H1 (cell line): Measurements from ENCODE around the gene KCNMA1. TPM values are rescaled to one million over a fixed set of nuclear protein-coding genes. Genes with fewer than 3 reads are reported as not detected.

Experiments used
- CTCF ChIA-PET: fragments of 300-600 bp; sonication (Branson Sonifier 250); formaldehyde crosslinking; loops from one replicate; lab custom pipeline; 2021; ENCODE audit not compliant: partially characterized antibody; lab: Charles Lee
- POLR2A ChIA-PET: fragments of 300-600 bp; sonication (Branson Sonifier 250); formaldehyde crosslinking; loops from one replicate; lab custom pipeline; 2021; ENCODE audit warnings: inconsistent platforms; ENCODE audit not compliant: partially characterized antibody; lab: Charles Lee
- DNase-seq, 2 experiments: peaks; one replicate each; pipeline versions ENCODE4 v3.0.0 to v3.0.0-alpha.2; 2010 to 2022; ENCODE audit warnings: low spot score in 2 of 2, low read depth in 1 of 2, mixed read lengths in 1 of 2
- FAIRE-seq: peaks from 2 replicates; lab custom pipeline; 2011; peaks lifted over from hg19 to GRCh38; lab: Jason Lieb, UNC
- H2AFZ ChIP-seq: 2 replicates; pipeline ENCODE4 v1.8.1; 2012; ENCODE audit warnings: low read length, inconsistent platforms
- H2AK5ac ChIP-seq: 2 replicates; pipeline ENCODE4 v1.6.1; 2013; ENCODE audit warnings: low read depth, low read length
- H2BK120ac ChIP-seq: replicated peaks from 2 replicates; pipeline ENCODE3; 2013; ENCODE audit warnings: low read depth, low read length, inconsistent platforms
- H2BK12ac ChIP-seq: 2 replicates; pipeline ENCODE4 v1.6.1; 2013; ENCODE audit warnings: low read depth, low read length
- H2BK15ac ChIP-seq: 2 replicates; pipeline ENCODE4 v1.6.1; 2013; ENCODE audit warnings: low read length
- H2BK20ac ChIP-seq: 2 replicates; pipeline ENCODE4 v1.6.1; 2013; ENCODE audit warnings: low read length
- H2BK5ac ChIP-seq: 2 replicates; pipeline ENCODE4 v1.6.1; 2013; ENCODE audit warnings: low read depth, low read length
- H3K14ac ChIP-seq: 2 replicates; pipeline ENCODE4 v1.6.1; 2013; ENCODE audit warnings: inconsistent platforms; ENCODE audit not compliant: insufficient read length
- H3K18ac ChIP-seq: 2 replicates; pipeline ENCODE4 v1.6.1; 2013; ENCODE audit warnings: low read length; ENCODE audit errors: extremely low read depth
- H3K23ac ChIP-seq: 2 replicates; pipeline ENCODE4 v1.6.1; 2013; ENCODE audit warnings: inconsistent platforms; ENCODE audit not compliant: insufficient read length
- H3K23me2 ChIP-seq: 2 replicates; pipeline ENCODE4 v1.6.1; 2013; ENCODE audit warnings: low read depth, low read length
- H3K27ac ChIP-seq: 2 replicates; pipeline ENCODE4 v1.6.1; 2011; ENCODE audit warnings: low read depth, low read length, inconsistent platforms
- H3K27me3 ChIP-seq, 4 experiments: replicated peaks in 1 of 4; 1 replicate in 1 of 4; 2 replicates in 3 of 4; pipeline versions ENCODE4 v1.6.1 to v1.8.1; 2011 to 2013; ENCODE audit warnings: low read length in 3 of 4, mild to moderate bottlenecking in 3 of 4, inconsistent platforms in 2 of 4, mixed read lengths in 2 of 4, moderate library complexity in 1 of 4; ENCODE audit not compliant: control insufficient read depth in 3 of 4, insufficient read depth in 3 of 4; ENCODE audit errors: extremely low read depth in 1 of 4
- H3K36me3 ChIP-seq, 4 experiments: 2 replicates each; pipeline versions ENCODE4 v1.6.1 to v1.8.1; 2011 to 2013; ENCODE audit warnings: mild to moderate bottlenecking in 4 of 4, low read length in 3 of 4, moderate library complexity in 2 of 4, control low read depth in 1 of 4, inconsistent platforms in 1 of 4; ENCODE audit not compliant: insufficient read depth in 4 of 4, control insufficient read depth in 2 of 4
- H3K4ac ChIP-seq: replicated peaks from 2 replicates; pipeline ENCODE3; 2013; ENCODE audit warnings: low read length, low read depth, mixed read lengths, inconsistent platforms; ENCODE audit not compliant: insufficient read length
- H3K4me1 ChIP-seq, 4 experiments: replicated peaks in 1 of 4; 1 replicate in 1 of 4; 2 replicates in 3 of 4; pipeline versions ENCODE4 v1.6.1 to v1.8.1; 2011 to 2013; ENCODE audit warnings: low read length in 3 of 4, inconsistent platforms in 2 of 4, mixed read lengths in 1 of 4; ENCODE audit not compliant: insufficient read depth in 4 of 4, control insufficient read depth in 3 of 4
- H3K4me2 ChIP-seq, 2 experiments: 2 replicates each; pipeline versions ENCODE4 v1.6.1 to v1.8.1; 2011 to 2013; ENCODE audit warnings: low read depth in 2 of 2, low read length in 2 of 2, control low read depth in 1 of 2, inconsistent platforms in 1 of 2, mild to moderate bottlenecking in 1 of 2; ENCODE audit not compliant: insufficient read depth in 1 of 2
- H3K4me3 ChIP-seq, 4 experiments: fragments of 200-600, 300-600 bp in 1 of 4; sonication (generic), shearing (Covaris generic), sonication (Bioruptor Twin) in 1 of 4; 2 replicates each; pipeline versions ENCODE4 v1.5.1 to v1.8.1; 2011 to 2016; ENCODE audit warnings: low read length in 4 of 4, low read depth in 3 of 4, control low read depth in 2 of 4, inconsistent platforms in 2 of 4, mild to moderate bottlenecking in 2 of 4, mixed read lengths in 1 of 4, moderate library complexity in 1 of 4; ENCODE audit not compliant: insufficient read depth in 2 of 4; ENCODE audit errors: extremely low read depth in 1 of 4
- H3K56ac ChIP-seq: replicated peaks from 2 replicates; pipeline ENCODE3; 2013; ENCODE audit warnings: low read depth, mild to moderate bottlenecking, mixed read lengths, low read length, inconsistent platforms; ENCODE audit not compliant: insufficient read length
- H3K79me1 ChIP-seq: 2 replicates; pipeline ENCODE4 v1.6.1; 2013; ENCODE audit warnings: low read depth, low read length, control low read depth
- H3K79me2 ChIP-seq, 2 experiments: 2 replicates each; pipeline versions ENCODE4 v1.6.1 to v1.8.1; 2012 to 2013; ENCODE audit warnings: low read length in 2 of 2, mild to moderate bottlenecking in 2 of 2, inconsistent platforms in 1 of 2; ENCODE audit not compliant: insufficient read depth in 2 of 2, control insufficient read depth in 1 of 2
- H3K9ac ChIP-seq, 4 experiments: replicated peaks in 1 of 4; 1 replicate in 1 of 4; 2 replicates in 3 of 4; pipeline versions ENCODE4 v1.6.1 to v1.8.1; 2011 to 2013; ENCODE audit warnings: low read depth in 3 of 4, low read length in 3 of 4, control low read depth in 2 of 4, mild to moderate bottlenecking in 2 of 4, moderate library complexity in 2 of 4, inconsistent platforms in 1 of 4; ENCODE audit errors: extremely low read depth in 1 of 4
- H3K9me3 ChIP-seq, 2 experiments: 2 replicates each; pipeline versions ENCODE4 v1.6.1 to v1.8.1; 2012 to 2013; ENCODE audit warnings: mild to moderate bottlenecking in 2 of 2, moderate library complexity in 2 of 2, control low read depth in 1 of 2, inconsistent platforms in 1 of 2, low read depth in 1 of 2, low read length in 1 of 2, mixed read lengths in 1 of 2; ENCODE audit not compliant: insufficient read depth in 2 of 2
- H4K20me1 ChIP-seq, 2 experiments: replicated peaks in 1 of 2; 2 replicates each; pipeline versions ENCODE3 to v1.8.1; 2011 to 2013; ENCODE audit warnings: inconsistent platforms in 2 of 2, low read length in 2 of 2, mild to moderate bottlenecking in 1 of 2; ENCODE audit not compliant: insufficient read depth in 2 of 2, control insufficient read depth in 1 of 2
- H4K5ac ChIP-seq: 2 replicates; pipeline ENCODE4 v1.6.1; 2013; ENCODE audit warnings: low read length, low read depth, mixed read lengths, inconsistent platforms; ENCODE audit not compliant: insufficient read length
- H4K8ac ChIP-seq: 2 replicates; pipeline ENCODE4 v1.8.0; 2013; ENCODE audit warnings: mild to moderate bottlenecking, moderate library complexity, low read length, inconsistent platforms; ENCODE audit not compliant: insufficient read depth; ENCODE audit errors: extremely low read depth
- H4K91ac ChIP-seq: replicated peaks from 2 replicates; pipeline ENCODE3; 2013; ENCODE audit warnings: low read length, mixed read lengths, inconsistent platforms; ENCODE audit not compliant: insufficient read length
- ASH2L ChIP-seq: fragments of 200-600, 300-600 bp; sonication (generic); IDR thresholded peaks from one replicate; pipeline ENCODE4 v1.7.1; 2017; ENCODE audit warnings: low read length
- KDM1A ChIP-seq: fragments of 200-600, 300-600 bp; sonication (generic); IDR thresholded peaks from 2 replicates; pipeline ENCODE4 v1.7.1; 2016; ENCODE audit warnings: mild to moderate bottlenecking, low read length, borderline replicate concordance
- PHF8 ChIP-seq: fragments of 200-600 bp; sonication (generic); conservative IDR thresholded peaks from 2 replicates; pipeline ENCODE4 v1.7.1; 2012; ENCODE audit warnings: low read depth, mild to moderate bottlenecking, inconsistent platforms, low read length, moderate library complexity
- POLR2AphosphoS5 ChIP-seq: IDR thresholded peaks from 2 replicates; pipeline ENCODE4 v1.6.1; 2011; ENCODE audit warnings: low read depth, low read length
- RBBP5 ChIP-seq: IDR thresholded peaks from 2 replicates; pipeline ENCODE4 v1.7.1; 2012; ENCODE audit warnings: low read depth, mild to moderate bottlenecking, inconsistent platforms, low read length, moderate library complexity, borderline replicate concordance
- SIRT6 ChIP-seq: IDR thresholded peaks from one replicate; pipeline ENCODE4 v1.7.1; 2012; ENCODE audit warnings: low read length, inconsistent platforms
- SP2 ChIP-seq: IDR thresholded peaks from 2 replicates; pipeline ENCODE4 v1.6.1; 2012; ENCODE audit warnings: mild to moderate bottlenecking, low read length, inconsistent platforms
- SRF ChIP-seq: IDR thresholded peaks from 2 replicates; pipeline ENCODE4 v1.6.1; 2011; ENCODE audit warnings: mild to moderate bottlenecking, low read depth, low read length, moderate library complexity
- TAF7 ChIP-seq: optimal IDR thresholded peaks from 2 replicates; pipeline ENCODE3; 2011; ENCODE audit warnings: low read depth, mild to moderate bottlenecking, inconsistent platforms, low read length, moderate library complexity, borderline replicate concordance
- TCF12 ChIP-seq: IDR thresholded peaks from 2 replicates; pipeline ENCODE4 v1.6.1; 2011; ENCODE audit warnings: low read depth, mild to moderate bottlenecking, low read length
- YY1 ChIP-seq: IDR thresholded peaks from 2 replicates; pipeline ENCODE4 v1.6.1; 2011; ENCODE audit warnings: low read depth, mild to moderate bottlenecking, low read length
- ZNF274 ChIP-seq: IDR thresholded peaks from 2 replicates; pipeline ENCODE4 v1.7.0; 2012; ENCODE audit warnings: low read length, borderline replicate concordance; ENCODE audit errors: extremely low read depth
- polyA plus RNA-seq, 7 experiments: library from polyadenylated mRNA; depleted of rRNA in 3 of 7; stranded (reverse) in 5 of 7; unstranded in 2 of 7; fragments of >200 nt in 5 of 7; fragments of 200-250 nt in 2 of 7; gene quantifications; 1 replicate in 5 of 7; 2 replicates in 1 of 7; 4 replicates in 1 of 7; pipeline versions ENCODE4 v1.2.1 to v1.2.3, GENCODE V29; 2011 to 2013; ENCODE audit warnings: missing spikeins in 2 of 7, mixed read lengths in 2 of 7
- total RNA-seq: library from RNA; stranded (reverse); fragmentation: NEBNext Ultra II Directional; extraction: Animal tissue kit (Norgen Biotek cat#: 25700); gene quantifications from 2 replicates; pipeline ENCODE4 v1.2.1, GENCODE V29; 2021

The KCNMA1 gene
- total and polyA plus RNA-seq, 2 of the 8 experiments (the other 6 are each of a cell fraction or from before 2014, with no cell fraction given): 10.2 to 11.1 TPM

DNA sequence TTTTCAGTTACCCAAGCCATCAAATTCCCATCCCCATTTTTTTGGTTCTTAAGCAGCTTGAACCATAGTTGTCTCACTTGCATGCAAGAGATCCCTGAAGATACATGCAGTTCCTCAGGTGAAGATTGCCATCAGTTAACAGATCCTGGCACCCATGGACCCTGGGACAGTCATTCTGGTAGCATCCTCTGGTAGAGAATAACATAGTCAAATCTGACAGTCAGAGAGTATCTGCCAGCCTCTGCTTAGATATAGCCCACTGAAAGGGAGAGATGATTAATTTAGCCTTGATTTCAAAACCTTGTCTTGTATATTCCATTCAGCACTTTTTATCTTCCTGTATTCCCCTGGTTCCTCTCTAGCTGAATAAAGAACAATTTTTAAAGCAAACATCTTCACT is 280.4 kb downstream of the KCNMA1 start:
- no peak overlapping the region for H2AFZ ChIP-seq
- no peak overlapping the region for H4K5ac ChIP-seq
- H3K9me3 ChIP-seq: no peaks in the 10 kb centered on the region; a peak in 1 of 4 replicates
- H2BK120ac ChIP-seq: no peak overlapping the region
- H3K23ac ChIP-seq: no peak overlapping the region
- H3K56ac ChIP-seq: no peak overlapping the region
- FAIRE-seq: no peak
- no peak overlapping the region for H3K27ac ChIP-seq
- ChIA-PET CTCF (interaction anchor here (1.1 to 2.2 kb wide), 5 partner anchors 16 to 287 kb away, joined by 3 to 6 read pairs (median 3); no protein-coding TSS in a partner anchor), POLR2A (no interaction called here)
- TF ChIP-seq TAF7 (no peak), SP2 (no peak), ASH2L (no peak), SRF (no peak), RBBP5 (no peak), POLR2AphosphoS5 (no peak), YY1 (no peak), ZNF274 (no peak), SIRT6 (no peak), PHF8 (no peak), TCF12 (no peak), KDM1A (no peak)
- H2BK20ac ChIP-seq: no peak overlapping the region
- H3K4me3 ChIP-seq: no peak overlapping the region
- H3K4me2 ChIP-seq: no peak overlapping the region
- no peak overlapping the region for H4K8ac ChIP-seq
- H3K79me2 ChIP-seq: no peaks in the 10 kb centered on the region
- no peak overlapping the region for H3K18ac ChIP-seq
- H3K9ac ChIP-seq: no peak overlapping the region
- no peak for DNase-seq
- H2AK5ac ChIP-seq: no peak overlapping the region
- no peak overlapping the region for H2BK12ac ChIP-seq
- no peaks in the 10 kb centered on the region for H3K79me1 ChIP-seq
- no peaks in the 10 kb centered on the region for H3K36me3 ChIP-seq
- H4K20me1 ChIP-seq: no peaks in the 10 kb centered on the region
- H3K4me1 ChIP-seq: peaks cover 0 to 2% (median 0%) of the 10 kb centered on the region in 4 experiments; a peak in 2 of 7 replicates
- no peak overlapping the region for H3K14ac ChIP-seq
- no peak overlapping the region for H4K91ac ChIP-seq
- no peaks in the 10 kb centered on the region for H3K23me2 ChIP-seq
- no peak overlapping the region for H2BK5ac ChIP-seq
- no peak overlapping the region for H2BK15ac ChIP-seq
- no peak overlapping the region for H3K4ac ChIP-seq
- no peaks in the 10 kb centered on the region for H3K27me3 ChIP-seq
